ENCODE measurements around the gene TNFAIP8. TPM values are rescaled to one million over a fixed set of nuclear protein-coding genes. Genes with fewer than 3 reads are reported as not detected.

TNFAIP8 gene
- total and polyA plus RNA-seq, 2 of the 13 experiments (the other 11 are each of a cell fraction or from before 2014, with no cell fraction given) = 6.4 to 11.2 TPM

DNA sequence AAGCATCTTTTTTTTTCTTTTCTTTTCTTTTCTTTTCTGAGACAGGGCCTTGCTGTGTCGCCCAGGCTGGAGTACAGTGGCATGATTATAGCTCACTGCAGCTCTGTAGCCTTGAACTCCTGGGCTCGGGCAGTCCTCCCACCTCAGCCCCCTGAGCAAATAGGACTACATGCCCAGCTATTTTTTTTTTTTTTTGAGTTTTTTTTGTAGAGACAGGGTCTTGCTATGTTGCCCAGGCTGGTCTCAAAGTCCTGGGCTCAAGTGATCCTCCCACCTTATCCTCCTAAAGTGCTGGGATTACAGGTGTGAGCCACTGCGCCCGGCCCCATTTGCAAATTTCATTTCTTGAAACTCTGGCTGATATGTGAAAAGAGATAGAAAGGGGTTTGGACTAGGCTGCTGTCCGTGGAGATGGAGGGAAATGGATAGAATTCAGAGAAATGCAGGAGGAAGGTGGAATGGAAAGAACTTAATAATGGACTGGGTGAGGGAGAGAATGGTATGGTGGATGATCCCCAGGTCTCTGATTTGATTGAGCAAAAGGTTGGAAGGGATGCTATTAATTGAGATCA is 32.9 kb downstream of the TNFAIP8 start:
- in situ Hi-C loops (cut with HindIII; ENCODE audit: extremely low pct_ligation_motif_present, low pct_unique_long_range_greater_than_20kb) (no loop called here), intact Hi-C loops (cut with micrococcal nuclease; ENCODE audit: unreplicated experiment) (no loop called here)
- Histone ChIP-seq H3K27me3 (ENCODE audit: control insufficient read depth in 1 of 2, insufficient read depth in 2 of 2, low read length in 2 of 2) (no peaks in the 10 kb centered on the region), H3K27ac (ENCODE audit: extremely low read length, insufficient read depth, low read length) (peak overlapping the region; percentile 59), H3K9me3 (ENCODE audit: low read length) (no peaks in the 10 kb centered on the region), H3K4me1 (ENCODE audit: insufficient read depth, low read length) (peaks cover 30% of the 10 kb centered on the region), H4K20me1 (ENCODE audit: insufficient read depth, low read length) (no peaks in the 10 kb centered on the region), H2AFZ (ENCODE audit: low read length) (no peak overlapping the region), H3K36me3 (replicated peaks in 1 of 2; ENCODE audit: control insufficient read depth in 1 of 2, insufficient read depth in 2 of 2, low read length in 2 of 2) (no peaks in the 10 kb centered on the region), H3K4me3 (replicated peaks in 1 of 3; ENCODE audit: insufficient read depth in 1 of 3, low read depth in 2 of 3, low read length in 3 of 3) (no peak overlapping the region), H3K9ac (ENCODE audit: insufficient read depth, low read depth, low read length) (no peak overlapping the region), H3K4me2 (ENCODE audit: low read depth, low read length) (peak overlapping the region; percentile 43), H3K79me2 (ENCODE audit: insufficient read depth, low read length) (no peaks in the 10 kb centered on the region)
- no TSS peak for BruUV-seq (replicated peaks)
- ChIA-PET CTCF (ENCODE audit: low intra/inter-chr PET ratio, low total read pairs) (no interaction called here), POLR2A (no interaction called here)
- FAIRE-seq (no peak), DNase-seq (ENCODE audit: low spot score) (no peak), ATAC-seq (peak; percentile 97)
- 67% methylated on average over 5 of the region's 5 CpGs for WGBS (ENCODE audit: low lambda C conversion rate)
- no peak for TF ChIP-seq ZNF672 (CRISPR knock-in tag; IDR thresholded peaks at IDR 0.05)
- TF ChIP-seq ZNF446 (CRISPR knock-in tag; IDR thresholded peaks at IDR 0.05) = no peak
- TF ChIP-seq ATF4 (CRISPR knock-in tag; IDR thresholded peaks at IDR 0.05) = no peak
- TF ChIP-seq HDAC6 (IDR thresholded peaks at IDR 0.05; ENCODE audit: low read depth, low read length) = no peak
- TF ChIP-seq MZF1 (CRISPR knock-in tag; IDR thresholded peaks at IDR 0.05; ENCODE audit: borderline replicate concordance) = no peak
- no peak for TF ChIP-seq TARDBP (CRISPR knock-in tag; IDR thresholded peaks at IDR 0.05)
- TF ChIP-seq ZNF510 (CRISPR knock-in tag; IDR thresholded peaks at IDR 0.05; ENCODE audit: low read depth) = no peak
- TF ChIP-seq TRAFD1 (CRISPR knock-in tag; IDR thresholded peaks at IDR 0.05; ENCODE audit: borderline replicate concordance) = no peak
- no peak for TF ChIP-seq SOX6 (IDR thresholded peaks at IDR 0.05)
- TF ChIP-seq SOX6 (CRISPR knock-in tag; IDR thresholded peaks at IDR 0.05) = peak; percentile 48; the same call in 1 of the 2 replicates
- TF ChIP-seq DBP (CRISPR knock-in tag; IDR thresholded peaks at IDR 0.05; ENCODE audit: not compliant biosample characterization) = no peak
- TF ChIP-seq, protein P1, sequence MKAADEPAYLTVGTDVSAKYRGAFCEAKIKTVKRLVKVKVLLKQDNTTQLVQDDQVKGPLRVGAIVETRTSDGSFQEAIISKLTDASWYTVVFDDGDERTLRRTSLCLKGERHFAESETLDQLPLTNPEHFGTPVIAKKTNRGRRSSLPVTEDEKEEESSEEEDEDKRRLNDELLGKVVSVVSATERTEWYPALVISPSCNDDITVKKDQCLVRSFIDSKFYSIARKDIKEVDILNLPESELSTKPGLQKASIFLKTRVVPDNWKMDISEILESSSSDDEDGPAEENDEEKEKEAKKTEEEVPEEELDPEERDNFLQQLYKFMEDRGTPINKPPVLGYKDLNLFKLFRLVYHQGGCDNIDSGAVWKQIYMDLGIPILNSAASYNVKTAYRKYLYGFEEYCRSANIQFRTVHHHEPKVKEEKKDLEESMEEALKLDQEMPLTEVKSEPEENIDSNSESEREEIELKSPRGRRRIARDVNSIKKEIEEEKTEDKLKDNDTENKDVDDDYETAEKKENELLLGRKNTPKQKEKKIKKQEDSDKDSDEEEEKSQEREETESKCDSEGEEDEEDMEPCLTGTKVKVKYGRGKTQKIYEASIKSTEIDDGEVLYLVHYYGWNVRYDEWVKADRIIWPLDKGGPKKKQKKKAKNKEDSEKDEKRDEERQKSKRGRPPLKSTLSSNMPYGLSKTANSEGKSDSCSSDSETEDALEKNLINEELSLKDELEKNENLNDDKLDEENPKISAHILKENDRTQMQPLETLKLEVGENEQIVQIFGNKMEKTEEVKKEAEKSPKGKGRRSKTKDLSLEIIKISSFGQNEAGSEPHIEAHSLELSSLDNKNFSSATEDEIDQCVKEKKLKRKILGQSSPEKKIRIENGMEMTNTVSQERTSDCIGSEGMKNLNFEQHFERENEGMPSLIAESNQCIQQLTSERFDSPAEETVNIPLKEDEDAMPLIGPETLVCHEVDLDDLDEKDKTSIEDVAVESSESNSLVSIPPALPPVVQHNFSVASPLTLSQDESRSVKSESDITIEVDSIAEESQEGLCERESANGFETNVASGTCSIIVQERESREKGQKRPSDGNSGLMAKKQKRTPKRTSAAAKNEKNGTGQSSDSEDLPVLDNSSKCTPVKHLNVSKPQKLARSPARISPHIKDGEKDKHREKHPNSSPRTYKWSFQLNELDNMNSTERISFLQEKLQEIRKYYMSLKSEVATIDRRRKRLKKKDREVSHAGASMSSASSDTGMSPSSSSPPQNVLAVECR (CRISPR knock-in tag; IDR thresholded peaks at IDR 0.05; ENCODE audit: borderline replicate concordance) = no peak
- TF ChIP-seq ZNF350 (CRISPR knock-in tag; IDR thresholded peaks at IDR 0.05; ENCODE audit: borderline replicate concordance, low read depth) = no peak
- TF ChIP-seq ZSCAN31 (CRISPR knock-in tag; IDR thresholded peaks at IDR 0.05; ENCODE audit: low read depth) = no peak
- peak; percentile 2; the same call in 1 of the 2 replicates for TF ChIP-seq KAT8 (CRISPR knock-in tag; IDR thresholded peaks at IDR 0.05)
- TF ChIP-seq POLR2A (IDR thresholded peaks at IDR 0.05; ENCODE audit: insufficient read depth in 1 of 2, low read depth in 2 of 2, low read length in 2 of 2) = no peak
- peak; percentile 88 for TF ChIP-seq ZNF263 (CRISPR knock-in tag; IDR thresholded peaks at IDR 0.05)
- TF ChIP-seq GZF1 (CRISPR knock-in tag; IDR thresholded peaks at IDR 0.05) = no peak
- TF ChIP-seq ZMYM3 (CRISPR knock-in tag; IDR thresholded peaks at IDR 0.05) = peak; percentile 84

Measured in HepG2 (cell line).